ENCODE measurements around the gene XKR7. TPM values are rescaled to one million over a fixed set of nuclear protein-coding genes. Genes with fewer than 3 reads are reported as not detected.

XKR7 gene
- total RNA-seq, 4 donors from 2014 or later = not detected

- intact Hi-C loops (cut with DNase I) = no loop called here
- H3K27me3 ChIP-seq = peaks cover 0 to 61% (median 0%) of the 10 kb centered on the region in 4 donors
- WGBS = 64% methylated on average over 4 of the region's 4 CpGs
Measured at GRCh38 chr20:31922181-31922580, 45.8 kb upstream of the XKR7 start.

GRCh38 chr20:31922588-31922987 lies 45.4 kb upstream of the XKR7 start:
- no peak overlapping the region for H3K4me3 ChIP-seq
- peaks cover 0 to 61% (median 0%) of the 10 kb centered on the region in 4 donors for H3K27me3 ChIP-seq
- TF ChIP-seq EP300 (IDR thresholded peaks at IDR 0.05) = no peak
- no peak for TF ChIP-seq POLR2A (IDR thresholded peaks at IDR 0.05; ENCODE audit: low read depth)
- TF ChIP-seq POLR2AphosphoS5 (IDR thresholded peaks at IDR 0.05) = no peak
- TF ChIP-seq CTCF (IDR thresholded peaks at IDR 0.05) = no peak
- intact Hi-C loops (cut with DNase I) = no loop called here
- no peaks in the 10 kb centered on the region for H3K4me1 ChIP-seq
- no peak overlapping the region for H3K27ac ChIP-seq (replicated peaks in 1 of 4)
- no peaks in the 10 kb centered on the region for H3K36me3 ChIP-seq
- WGBS = 88% methylated on average over 4 of the region's 4 CpGs
- no peak for DNase-seq (ENCODE audit: extremely low spot score)
- no peaks in the 10 kb centered on the region for H3K9me3 ChIP-seq

More at GRCh38 chr20:31922181-31922580, 45.8 kb upstream of the XKR7 start:
- no peak for DNase-seq (ENCODE audit: extremely low spot score)
- TF ChIP-seq CTCF (IDR thresholded peaks at IDR 0.05) = no peak
- no peak for TF ChIP-seq EP300 (IDR thresholded peaks at IDR 0.05)
- no peak for TF ChIP-seq POLR2A (IDR thresholded peaks at IDR 0.05; ENCODE audit: low read depth)
- Histone ChIP-seq H3K27ac (replicated peaks in 1 of 4) (no peak overlapping the region), H3K4me1 (no peaks in the 10 kb centered on the region), H3K9me3 (no peaks in the 10 kb centered on the region), H3K4me3 (no peak overlapping the region), H3K36me3 (no peaks in the 10 kb centered on the region)

GRCh38 chr20:31923388-31924331 lies 44.3 kb upstream of the XKR7 start:
- no peak for DNase-seq (ENCODE audit: extremely low spot score)
- H3K9me3 ChIP-seq = no peaks in the 10 kb centered on the region
- peaks cover 0 to 60% (median 0%) of the 10 kb centered on the region in 4 donors for H3K27me3 ChIP-seq
- H3K4me3 ChIP-seq = no peak overlapping the region
- no peak overlapping the region for H3K27ac ChIP-seq (replicated peaks in 1 of 4)
- H3K36me3 ChIP-seq = no peaks in the 10 kb centered on the region
- intact Hi-C loops (cut with DNase I) = no loop called here
- WGBS = 42% methylated on average over 13 of the region's 13 CpGs
- TF ChIP-seq CTCF (IDR thresholded peaks at IDR 0.05) (no peak), EP300 (IDR thresholded peaks at IDR 0.05) (no peak), POLR2AphosphoS5 (IDR thresholded peaks at IDR 0.05) (no peak), POLR2A (IDR thresholded peaks at IDR 0.05; ENCODE audit: low read depth) (no peak)
- no peaks in the 10 kb centered on the region for H3K4me1 ChIP-seq

DNA sequence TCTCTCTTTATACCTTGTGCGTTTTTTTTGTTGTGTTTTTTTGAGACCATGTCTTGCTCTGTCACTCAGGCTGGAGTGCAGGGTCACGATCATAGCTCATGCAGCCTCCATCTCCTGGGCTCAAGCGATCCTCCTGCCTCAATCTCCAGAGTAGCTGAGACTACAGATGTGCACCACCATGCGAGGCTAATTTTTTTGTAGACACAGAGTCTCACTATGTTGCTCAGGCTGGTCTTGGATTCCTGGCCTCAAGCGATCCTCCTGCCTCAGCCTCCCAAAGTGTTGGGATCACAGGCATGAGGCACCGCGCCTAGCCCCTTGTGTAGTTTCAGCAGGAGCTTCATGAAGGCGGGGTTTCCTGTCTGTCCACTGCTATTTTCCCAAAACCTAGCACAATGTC lies 43.4 kb upstream of the XKR7 start:
- Histone ChIP-seq H3K4me1 (no peaks in the 10 kb centered on the region), H3K4me3 (no peak overlapping the region), H3K9me3 (no peaks in the 10 kb centered on the region), H3K36me3 (no peaks in the 10 kb centered on the region), H3K27ac (replicated peaks in 1 of 4) (no peak overlapping the region), H3K27me3 (peaks cover 0 to 53% (median 0%) of the 10 kb centered on the region in 4 donors)
- intact Hi-C loops (cut with DNase I) = no loop called here
- WGBS = 90% methylated on average over 8 of the region's 8 CpGs
- no peak for DNase-seq (ENCODE audit: extremely low spot score)
- TF ChIP-seq EP300 (IDR thresholded peaks at IDR 0.05) (no peak), CTCF (IDR thresholded peaks at IDR 0.05) (no peak), POLR2AphosphoS5 (IDR thresholded peaks at IDR 0.05) (no peak), POLR2A (IDR thresholded peaks at IDR 0.05; ENCODE audit: low read depth) (no peak)

All from esophagus muscularis mucosa (tissue), 4 donors.